HK-2 (cell line): ENCODE data around the gene MTG2.

ENCODE experiments used
- DNase-seq: peaks from one replicate; pipeline ENCODE4 v3.0.0-alpha.2; 2018; ENCODE audit not compliant: unreplicated experiment

Gene MTG2

DNA sequence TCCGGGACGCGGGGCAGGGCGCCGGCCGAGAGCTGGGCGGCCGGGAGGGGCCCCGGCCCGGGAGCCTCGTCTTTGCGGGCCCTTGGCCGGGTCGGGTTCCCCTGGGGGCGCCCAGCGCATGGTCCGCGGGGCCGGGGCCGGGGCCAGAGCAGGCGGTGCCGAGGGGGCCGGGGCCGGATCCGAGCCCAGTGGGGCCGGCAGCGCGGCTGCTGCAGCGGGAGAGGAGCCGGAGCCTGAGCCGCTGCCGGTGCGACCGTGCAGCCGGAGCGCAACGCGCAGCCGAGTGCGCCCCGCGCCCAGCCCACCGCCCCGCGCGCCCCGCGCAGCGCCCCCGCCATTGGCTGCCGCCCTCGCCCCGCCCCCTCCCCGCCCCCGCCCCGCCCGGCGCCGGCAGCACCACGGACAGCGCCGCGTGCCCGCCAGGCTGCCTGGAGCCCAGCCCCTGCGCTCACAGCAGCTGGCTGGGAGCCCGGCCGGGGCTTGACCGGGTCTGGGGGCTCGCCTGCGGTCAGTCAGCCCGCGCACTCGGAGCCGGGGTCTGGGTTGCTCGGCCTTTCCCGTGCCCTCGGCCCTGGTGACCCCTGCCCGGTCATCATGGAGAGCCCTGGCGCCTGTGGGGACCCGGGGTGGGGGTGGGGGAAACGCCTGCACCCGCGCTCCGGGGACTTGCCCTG, 37.3 kb downstream of the MTG2 start, which contains the start of gene HRH3:
Gene HRH3, minus strand, starts transcription at position 287 of the 674 bp plus-strand sequence. CDS start 308 bp downstream, outside the sequence.
- DNase-seq, result peak; percentile 67

DNA sequence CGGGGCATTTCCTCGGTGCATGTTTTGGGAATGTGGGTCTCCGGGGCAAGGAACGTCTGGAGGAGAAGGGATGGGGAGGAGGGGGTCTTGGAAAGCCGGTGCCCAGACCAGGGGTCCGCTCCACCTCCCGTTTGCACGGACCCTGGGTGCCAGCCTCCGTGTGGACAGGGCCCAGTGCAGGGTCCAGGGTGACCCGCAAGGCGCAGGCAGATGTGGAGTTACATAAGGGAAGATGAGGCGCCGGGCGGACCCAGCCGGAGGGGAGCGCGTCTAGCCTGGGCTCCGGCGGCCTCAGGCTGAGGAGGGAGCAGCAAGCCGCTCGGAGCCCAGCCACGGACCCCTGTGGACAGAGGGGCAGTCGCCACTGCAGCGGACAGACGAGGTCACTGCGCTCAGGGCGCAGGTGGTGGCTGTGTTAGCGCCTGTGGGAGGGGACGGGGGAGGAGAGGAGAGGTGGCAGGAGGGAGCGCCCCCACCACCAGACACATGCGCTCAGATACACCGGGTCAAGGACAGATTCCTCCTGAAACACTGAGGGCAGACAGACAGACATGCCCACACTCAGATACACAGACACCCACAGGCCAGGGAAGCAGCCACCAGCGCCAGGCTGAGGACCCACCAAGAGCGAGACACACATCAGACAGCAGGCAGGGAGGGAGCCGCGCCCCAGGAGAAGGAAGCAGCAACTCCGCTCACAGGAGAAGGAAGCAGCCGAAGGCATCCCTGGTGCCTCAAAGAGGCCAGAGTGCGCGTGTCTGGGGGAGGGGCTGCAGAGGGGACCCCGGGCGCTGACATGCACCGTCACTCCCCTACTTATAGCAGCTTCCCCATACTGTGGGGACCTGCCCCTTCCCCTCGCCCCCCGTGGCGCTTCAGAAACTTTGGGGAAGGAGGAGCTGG, 38.1 kb downstream of the MTG2 start:
- no peak for DNase-seq

DNA sequence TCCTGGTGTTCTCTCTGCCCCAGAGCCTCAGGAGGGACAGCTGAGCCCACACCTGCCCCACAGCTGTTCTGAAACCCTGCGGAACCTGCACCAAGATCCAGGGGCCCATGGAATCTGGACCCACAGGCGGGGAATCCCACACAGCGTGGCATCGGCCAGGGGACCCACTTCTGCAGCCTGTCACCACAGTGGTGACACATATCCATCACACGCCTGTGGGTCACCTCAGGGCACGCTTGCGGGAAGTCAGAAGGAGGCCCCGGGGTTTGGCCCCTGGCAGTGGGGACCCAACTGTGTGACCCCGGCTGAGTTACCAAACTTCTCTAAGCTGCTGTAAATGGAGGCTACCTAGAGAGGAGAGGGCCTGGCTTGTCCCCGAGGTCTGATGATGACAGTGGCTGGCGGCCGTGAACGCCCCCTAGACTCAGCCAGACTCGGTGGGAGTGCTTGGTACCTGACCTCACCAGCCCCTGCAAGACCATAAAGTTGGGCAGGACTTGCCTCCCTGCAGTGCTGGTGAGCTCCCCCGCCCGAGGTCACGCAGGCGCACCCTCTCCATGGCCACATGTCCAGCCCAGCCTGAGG, 39.5 kb downstream of the MTG2 start:
- DNase-seq, result no peak

DNA sequence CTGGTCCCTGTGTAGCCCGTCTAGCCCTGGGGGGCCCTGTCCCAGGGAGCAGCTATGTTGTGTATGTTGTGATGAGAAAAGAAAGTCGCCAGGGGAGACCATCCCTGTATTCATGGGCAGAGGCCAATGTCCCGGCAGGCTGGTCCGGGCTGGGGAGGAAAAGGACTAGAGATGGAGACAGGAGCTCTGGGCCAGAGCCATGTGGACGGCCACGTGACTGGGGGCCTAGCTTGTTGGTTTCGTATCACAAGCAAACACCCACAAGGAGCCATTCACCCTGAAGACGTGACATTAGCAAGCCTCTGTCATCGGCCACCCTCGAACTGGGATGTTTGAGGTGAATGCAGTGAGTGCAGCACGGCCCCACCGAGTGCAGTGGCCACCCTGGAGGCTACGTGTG, 40.1 kb downstream of the MTG2 start:
- no peak for DNase-seq

DNA sequence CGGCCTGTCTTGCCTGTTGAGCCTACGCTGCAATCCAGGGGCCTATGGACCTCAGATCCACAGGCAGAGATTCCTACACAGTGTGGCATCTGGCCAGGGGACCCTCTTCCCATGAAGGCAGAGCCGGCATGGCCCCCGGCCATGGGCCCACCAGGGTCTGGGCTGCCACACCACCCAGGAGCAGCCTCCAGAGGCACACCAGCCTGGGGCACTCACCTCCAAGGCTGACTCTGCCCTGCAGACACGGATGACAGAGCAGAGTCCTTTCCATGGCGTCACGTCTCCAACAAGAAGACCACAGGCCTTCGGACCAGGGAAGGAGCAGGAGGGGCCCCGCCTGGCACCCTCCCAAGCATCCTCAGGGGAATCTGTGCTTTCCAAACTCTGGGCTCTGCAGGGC, 40.7 kb downstream of the MTG2 start:
- no peak for DNase-seq

DNA sequence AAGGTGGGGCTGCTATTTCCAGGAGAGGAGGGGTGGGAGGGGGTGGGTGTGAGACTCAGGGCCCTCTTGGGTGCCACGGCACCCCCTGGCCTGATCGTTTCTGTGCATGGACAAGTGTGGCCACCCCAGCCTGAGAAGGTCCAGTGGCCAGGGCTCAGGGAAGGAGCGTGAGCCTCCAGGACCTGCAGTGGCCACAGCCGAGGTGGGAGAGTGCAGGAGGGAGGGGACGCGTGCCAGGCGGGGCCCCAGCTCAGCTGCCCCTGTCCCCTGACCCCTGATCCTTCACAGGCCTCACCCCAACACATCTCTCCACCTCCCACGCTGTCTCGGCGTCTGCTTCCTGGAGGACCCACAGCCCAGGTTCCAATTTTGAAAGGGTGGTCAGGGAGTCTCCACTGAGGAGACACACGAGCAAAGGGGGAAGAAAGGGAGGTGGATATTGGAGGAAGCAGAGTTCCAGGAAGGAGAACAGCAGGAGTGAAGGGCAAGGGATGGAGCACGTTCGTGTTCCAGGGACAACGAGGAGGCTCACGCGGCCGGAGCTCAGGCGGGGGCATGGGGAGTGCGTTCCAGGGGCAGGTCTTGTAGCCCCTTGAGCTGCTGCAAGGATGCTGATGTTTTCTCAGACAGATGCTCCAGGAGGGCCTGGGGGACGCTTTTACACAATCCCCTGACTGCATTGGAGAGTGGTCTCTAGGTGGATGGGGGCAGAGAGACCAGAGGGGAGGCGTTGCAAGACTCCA, 41.5 kb downstream of the MTG2 start:
- DNase-seq, result no peak

DNA sequence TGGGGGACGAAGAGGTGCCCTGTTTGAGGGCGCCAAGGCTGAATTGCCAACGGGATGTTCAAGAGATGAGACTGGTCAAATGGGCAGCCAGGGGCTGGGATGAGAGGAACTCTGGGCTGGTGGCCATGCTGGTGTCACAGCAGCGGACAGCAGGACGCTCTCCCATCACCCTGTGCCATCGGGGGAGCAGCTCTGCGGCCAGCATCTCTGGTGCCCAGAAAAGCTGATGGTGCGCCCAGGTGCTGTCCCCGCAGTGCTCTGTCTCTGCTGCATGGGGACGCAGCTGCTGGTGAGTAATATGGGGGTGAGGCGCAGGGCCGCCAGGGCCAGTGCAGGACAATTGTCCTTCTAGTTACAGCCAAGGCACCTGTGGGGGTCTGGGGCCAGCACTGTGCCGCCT, 42.2 kb downstream of the MTG2 start:
- no peak for DNase-seq

DNA sequence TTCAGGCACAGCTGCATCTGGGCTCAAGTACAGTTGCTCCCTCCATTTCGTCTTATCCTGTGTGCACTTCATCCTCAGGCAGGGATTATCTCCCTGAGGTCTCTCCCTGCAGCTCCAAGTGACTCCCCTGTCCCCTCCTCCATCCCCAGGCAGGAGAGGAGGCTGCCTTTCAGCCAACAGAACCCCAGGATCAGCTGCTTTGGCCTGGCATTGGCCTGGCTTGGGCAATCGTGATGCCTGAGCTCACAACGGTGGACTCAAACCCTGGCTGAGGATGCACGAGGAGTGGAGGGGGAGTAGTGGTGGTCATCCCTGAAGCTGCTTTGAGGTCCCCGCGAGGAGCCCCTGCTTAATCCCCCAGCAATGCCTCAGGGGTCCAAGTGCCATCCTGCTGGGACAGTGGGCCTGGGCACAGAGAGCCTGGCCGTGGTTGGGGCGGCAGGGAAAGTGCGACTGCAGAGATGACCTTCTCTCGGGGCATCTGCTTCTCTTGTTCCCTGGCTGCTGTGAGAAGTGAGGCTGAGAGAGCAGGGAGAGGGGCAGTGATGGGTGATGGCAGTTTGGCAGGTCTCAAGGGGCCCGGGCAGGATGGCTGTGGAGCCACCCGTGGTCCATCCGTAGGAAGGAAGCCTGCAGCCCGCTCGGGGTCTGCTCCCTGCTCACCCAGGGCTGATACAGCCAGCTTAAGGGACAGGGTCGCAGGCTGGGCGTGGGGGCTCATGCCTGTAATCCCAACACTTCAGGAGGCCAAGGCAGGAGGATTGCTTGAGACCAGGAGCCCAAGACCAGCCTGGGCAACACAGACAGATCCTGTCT, 43.2 kb downstream of the MTG2 start:
- DNase-seq, result no peak

DNA sequence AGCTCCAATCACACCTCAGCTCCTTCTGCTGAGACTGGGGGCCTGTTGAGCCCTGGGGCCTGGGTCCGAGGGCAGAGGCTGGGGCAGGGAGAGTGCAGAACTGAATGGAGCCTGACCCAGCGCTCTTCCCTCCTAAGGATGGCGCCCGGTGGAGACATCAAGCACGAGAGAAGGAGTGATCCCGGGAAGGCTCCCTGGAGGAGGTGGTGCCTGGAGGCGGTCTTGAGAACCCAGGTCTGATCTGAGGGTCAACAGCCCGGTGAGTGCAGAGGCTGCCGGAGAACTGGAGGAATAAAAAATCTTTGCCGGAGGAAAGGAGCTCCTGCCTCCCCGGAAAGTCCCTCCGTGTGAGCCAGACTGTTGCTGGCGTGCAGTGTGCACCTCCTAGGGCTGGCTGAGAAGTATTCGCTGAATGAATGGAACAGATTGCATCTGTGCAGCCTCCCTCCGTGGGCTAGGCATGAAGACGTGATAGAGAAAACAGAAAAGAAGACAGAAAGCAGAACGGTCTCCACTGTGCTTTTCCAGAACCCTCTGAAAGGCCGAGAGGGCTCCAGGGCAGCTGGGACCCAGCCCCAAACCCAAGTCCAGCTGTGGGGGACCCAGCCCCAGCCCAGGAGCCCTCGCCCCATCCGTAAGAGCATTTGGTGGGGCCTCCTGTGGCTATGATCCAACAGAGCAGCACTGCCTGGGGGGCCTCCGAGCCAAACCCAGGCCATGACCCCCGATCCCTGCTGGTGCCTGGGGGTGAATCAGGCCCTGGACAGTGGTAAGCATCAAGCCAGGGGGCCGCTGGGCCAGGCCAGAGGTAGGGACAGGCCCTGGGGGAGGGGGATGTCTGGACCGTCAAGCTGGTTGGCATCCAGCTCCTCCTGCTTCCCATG, 44.1 kb downstream of the MTG2 start:
- no peak for DNase-seq

DNA sequence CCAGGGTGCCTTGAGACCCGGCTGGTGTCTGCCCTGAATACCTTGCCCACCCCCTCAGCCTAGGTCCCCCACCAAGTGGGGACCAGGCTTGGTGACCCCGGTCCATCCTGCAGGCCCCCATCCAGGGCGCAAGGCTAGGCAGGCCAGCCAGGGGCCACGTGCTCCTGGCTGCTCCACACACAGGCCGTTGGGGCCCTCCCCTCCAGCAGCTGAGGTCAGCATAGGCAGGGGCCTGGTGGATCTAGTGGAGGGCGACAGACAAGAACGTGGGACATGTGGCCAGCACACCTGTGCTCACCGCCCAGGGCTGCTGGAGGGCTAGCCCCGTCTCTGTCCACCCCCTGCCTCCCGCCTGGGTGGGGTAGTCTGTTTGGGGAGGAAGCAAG, 44.8 kb downstream of the MTG2 start:
- no peak for DNase-seq

DNA sequence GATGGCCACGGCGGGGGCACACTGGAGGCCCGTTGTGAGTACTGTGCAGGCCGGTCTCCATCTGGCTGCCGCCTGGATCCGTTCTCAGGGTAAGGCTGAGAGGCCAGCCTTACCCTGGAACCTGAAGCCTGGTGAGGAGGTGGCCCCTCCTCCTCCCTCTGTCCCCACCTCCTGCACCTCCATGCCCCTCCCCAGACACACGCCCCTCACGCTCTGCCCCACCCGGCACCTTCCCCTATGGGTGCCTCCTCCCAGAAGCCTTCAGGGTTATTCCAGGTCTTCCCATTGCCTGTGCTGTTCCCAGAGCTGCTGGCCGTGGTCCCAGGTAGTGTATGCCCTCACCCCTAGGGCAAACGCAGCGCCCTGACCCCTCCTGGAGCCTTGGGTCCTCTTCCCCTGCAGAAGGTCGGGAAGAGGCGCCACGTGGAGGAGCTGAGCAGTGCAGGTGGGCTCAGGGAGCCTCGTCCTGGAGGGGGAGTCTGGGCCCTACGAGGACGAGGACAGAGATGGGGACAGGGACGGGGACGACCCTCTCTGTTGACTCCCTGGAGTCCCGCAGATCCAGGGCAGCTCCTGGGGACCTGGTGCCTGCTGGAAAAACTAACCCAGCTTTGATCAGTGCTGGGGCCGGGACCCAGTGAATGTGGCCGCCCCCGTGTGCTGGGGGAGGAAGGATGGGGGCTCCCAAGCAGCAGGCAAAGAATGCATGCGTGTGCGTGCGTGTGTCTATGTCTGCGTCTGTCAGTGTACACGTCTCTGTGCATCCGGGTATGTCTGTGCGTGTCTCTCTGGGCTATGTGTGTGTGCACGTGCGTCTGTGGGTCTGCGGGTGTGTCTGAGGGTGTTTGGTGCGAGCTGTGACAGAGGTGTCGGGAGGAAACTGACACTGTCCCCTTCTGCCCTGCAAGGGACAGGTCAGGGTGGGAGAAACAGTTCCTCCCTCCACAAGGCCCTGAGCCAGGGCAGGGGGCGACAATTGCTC, 45.4 kb downstream of the MTG2 start:
- no peak for DNase-seq

DNA sequence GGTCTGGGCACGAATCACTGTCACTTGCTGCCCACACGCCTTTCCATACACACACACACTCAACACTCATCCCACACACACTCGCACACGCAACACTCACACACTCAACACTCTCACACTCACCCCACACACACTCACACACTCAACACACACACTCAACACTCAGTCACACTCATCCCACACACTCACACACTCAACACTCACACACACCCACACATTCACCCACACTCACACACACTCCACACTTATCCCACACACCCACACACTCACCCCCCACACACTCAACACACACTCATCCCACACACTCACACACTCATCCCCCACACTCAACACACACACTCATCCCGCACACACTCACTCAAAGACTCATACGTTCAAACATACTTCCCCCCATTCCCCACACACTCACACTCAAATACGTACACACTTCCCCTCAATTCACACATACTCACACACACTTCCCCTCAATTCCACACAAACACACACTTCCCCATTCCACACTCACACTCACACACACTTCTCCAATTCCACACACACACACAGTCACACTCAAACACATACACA, 46.2 kb downstream of the MTG2 start:
- no peak for DNase-seq

DNA sequence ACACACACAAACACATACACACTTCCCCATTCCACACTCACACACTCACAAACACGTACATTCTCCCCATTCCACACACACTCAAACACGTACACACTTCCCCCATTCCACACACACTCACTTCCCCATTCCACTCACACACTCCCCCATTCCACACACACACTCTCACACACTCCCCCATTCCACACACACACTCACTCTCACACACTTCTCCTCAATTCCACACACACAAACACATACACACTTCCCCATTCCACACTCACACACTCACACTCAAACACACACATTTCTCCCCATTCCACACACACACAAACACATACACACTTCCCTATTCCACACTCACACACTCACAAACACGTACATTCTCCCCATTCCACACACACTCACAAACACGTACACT, 46.8 kb downstream of the MTG2 start:
- DNase-seq, result no peak

DNA sequence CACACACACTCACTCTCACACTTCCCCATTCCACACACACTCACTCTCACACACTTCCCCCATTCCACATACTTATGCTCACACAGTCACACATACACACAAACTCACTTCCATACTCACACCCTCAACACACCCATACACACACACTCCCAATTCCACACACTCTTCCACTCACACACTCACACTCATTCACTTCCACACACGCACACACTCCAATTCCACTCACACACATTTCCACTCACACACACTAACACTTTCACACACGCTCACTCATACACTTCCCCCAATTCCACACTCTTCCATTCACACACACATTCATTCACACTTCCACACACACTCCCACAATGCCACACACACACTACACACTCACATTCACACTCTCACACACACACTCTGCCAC, 47.4 kb downstream of the MTG2 start:
- no peak for DNase-seq

DNA sequence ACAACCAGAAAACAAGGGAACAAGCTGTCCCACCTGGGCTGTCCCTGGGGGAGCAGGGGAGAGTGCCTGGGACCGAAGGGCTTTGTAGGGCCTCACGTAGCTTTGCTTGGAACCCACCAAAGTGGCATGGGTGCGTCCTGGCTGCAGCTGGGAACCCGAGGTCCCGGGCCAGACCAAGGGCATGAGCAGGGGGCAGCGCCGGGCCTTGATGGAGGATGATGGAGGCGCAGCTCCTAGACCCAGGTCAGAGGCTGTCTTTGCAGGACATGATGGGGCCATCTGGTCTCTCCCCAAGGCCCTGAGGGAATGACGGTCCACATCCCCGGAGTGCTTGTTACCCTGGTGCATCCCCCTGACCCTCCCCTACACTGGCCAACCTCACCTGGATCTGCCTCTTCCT, 47.9 kb downstream of the MTG2 start:
- no peak for DNase-seq

DNA sequence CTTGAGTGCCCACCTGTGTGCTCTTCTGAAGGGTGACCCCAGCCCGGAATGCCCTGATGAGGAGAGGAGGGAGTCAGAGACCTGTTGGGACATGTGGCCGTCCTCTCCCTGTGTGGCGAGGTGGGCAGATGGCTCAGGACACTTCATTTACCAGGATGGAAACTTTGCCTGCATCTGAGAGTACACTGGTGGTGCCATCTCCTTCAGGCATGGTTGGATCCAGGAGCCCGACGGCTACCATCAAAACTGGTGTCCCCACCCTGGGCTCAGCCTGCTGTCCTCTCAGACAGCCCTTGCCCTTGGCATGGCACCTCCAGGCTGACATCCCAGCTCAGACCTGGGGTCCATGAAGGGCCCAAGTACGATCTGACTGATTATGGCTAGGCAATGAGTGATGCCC, 48.5 kb downstream of the MTG2 start:
- DNase-seq, result no peak

DNA sequence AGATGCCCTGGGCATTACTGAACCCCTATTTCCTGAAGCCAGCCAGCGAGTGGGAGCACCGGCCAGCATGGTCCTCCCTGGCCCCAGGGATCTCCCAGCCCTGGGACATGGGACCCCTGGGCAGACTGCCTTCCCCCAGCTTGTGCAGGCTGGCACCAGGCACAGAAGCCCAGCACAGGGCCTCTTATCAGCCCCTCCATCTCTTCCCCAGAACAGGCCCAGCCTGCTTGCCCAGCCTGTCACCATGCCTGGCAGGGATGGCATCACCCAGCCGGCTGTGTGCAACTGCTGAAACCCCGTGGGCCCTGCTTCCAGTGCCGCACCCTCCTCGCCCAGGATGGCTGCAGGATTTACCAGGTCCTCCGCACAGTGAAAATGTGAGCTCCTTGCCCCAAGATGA, 49.4 kb downstream of the MTG2 start:
- DNase-seq, result no peak

DNA sequence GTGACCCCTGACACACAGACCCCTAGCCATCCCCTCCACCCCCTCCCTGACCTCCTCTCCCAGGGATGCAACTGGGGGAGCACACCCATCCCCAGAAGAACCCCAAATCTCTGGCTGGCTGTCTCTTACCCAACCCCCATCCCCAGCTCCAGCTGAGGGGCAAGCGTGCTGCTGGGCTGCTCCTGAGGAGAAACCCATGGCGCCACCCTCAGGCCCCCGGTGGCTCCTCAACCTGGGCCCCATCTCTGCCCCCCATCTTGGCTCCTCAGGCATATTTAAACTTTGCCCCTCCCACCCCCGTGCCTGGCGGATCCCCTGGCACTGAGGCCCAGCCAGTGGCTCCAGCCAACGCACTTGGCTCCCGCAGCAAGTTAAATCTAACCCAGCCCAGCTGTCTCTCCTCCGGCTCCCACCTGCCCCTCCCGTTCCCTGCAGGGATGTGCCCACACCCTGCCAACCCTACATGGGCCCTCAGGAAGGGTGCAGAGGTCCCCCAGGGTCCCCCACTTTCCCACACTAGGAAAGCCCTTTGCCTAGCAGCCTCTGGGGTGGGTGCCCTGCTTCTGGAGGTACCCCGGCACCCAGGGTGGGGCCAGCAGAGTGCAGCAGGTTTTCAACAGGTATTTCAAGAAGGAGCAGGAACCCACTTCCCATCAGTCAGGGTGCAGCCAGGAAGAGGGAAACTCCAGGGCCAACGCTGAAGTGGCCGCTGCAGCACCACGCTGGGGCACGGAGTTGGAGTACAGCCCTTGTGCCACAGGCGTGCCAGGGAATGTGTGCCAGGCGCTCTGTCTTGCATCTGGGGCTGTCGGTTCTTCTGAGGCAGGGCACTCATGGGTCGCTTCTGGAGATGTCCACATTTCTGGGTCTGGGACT, 50.2 kb downstream of the MTG2 start:
- no peak for DNase-seq
